ENCODE data around the gene LCN1. TPM values are rescaled to one million over a fixed set of nuclear protein-coding genes. Genes with fewer than 3 reads are reported as not detected.

Gene LCN1
- polyA plus RNA-seq, 3 donors: not detected

GRCh38 chr9:135559606-135560005 is 38.4 kb downstream of the LCN1 start:
- no peak for TF ChIP-seq CTCF (IDR thresholded peaks at IDR 0.05)
- H3K4me2 ChIP-seq (replicated peaks; ENCODE audit: extremely low read depth, low read length, poor library complexity, severe bottlenecking): no peak overlapping the region
- H3K4me3 ChIP-seq (replicated peaks in 1 of 3; ENCODE audit: low read depth in 2 of 3, low read length in 3 of 3): no peak overlapping the region
- H3K4me1 ChIP-seq (ENCODE audit: control insufficient read depth in 1 of 2, insufficient read depth in 2 of 2, low read length in 2 of 2): no peaks in the 10 kb centered on the region
- H3K9ac ChIP-seq (ENCODE audit: insufficient read depth, low read length, poor library complexity, severe bottlenecking): no peak overlapping the region
- intact Hi-C loops (cut with micrococcal nuclease): no loop called here
- no peaks in the 10 kb centered on the region for H3K36me3 ChIP-seq (replicated peaks in 1 of 2; ENCODE audit: control insufficient read depth in 1 of 2, insufficient read depth in 2 of 2, low read length in 2 of 2)
- H3K9me3 Mint-ChIP-seq: peaks cover 0 to 9% (median 2%) of the 10 kb centered on the region in 7 donors
- H3K27ac ChIP-seq (ENCODE audit: low read depth in 1 of 2, low read length in 2 of 2): no peak overlapping the region
- no peaks in the 10 kb centered on the region for H4K20me1 ChIP-seq (ENCODE audit: insufficient read depth, low read length)
- peaks cover under 1 to 13% (median 1%) of the 10 kb centered on the region in 3 donors for H3K27me3 Mint-ChIP-seq (ENCODE audit: low read depth in 3 of 3)
- 55% methylated on average over 9 of the region's 11 CpGs for WGBS (ENCODE audit: insufficient coverage)
- no peaks in the 10 kb centered on the region for H3K27me3 ChIP-seq (ENCODE audit: control insufficient read depth in 2 of 2, insufficient read depth in 2 of 2, low read length in 2 of 2)
- H2AFZ ChIP-seq (ENCODE audit: insufficient read depth, low read depth, low read length, poor library complexity, severe bottlenecking): no peak overlapping the region
- H3K36me3 Mint-ChIP-seq: no peaks in the 10 kb centered on the region
- no peaks in the 10 kb centered on the region for H3K4me1 Mint-ChIP-seq
- DNase-seq: no peak
- H3K79me2 ChIP-seq (ENCODE audit: insufficient read depth, low read length): no peaks in the 10 kb centered on the region
- H3K4me3 Mint-ChIP-seq: no peak overlapping the region
- no peaks in the 10 kb centered on the region for H3K9me3 ChIP-seq (replicated peaks in 1 of 2; ENCODE audit: control insufficient read depth in 1 of 2, insufficient read depth in 1 of 2, low read length in 2 of 2)
- no peak overlapping the region for H3K27ac Mint-ChIP-seq

GRCh38 chr9:135561391-135562234 is 40.4 kb downstream of the LCN1 start, which contains the start of gene PAEP:
TSS of gene PAEP (plus strand) at chr9:135561756.
- Histone ChIP-seq H4K20me1 (ENCODE audit: insufficient read depth, low read length) (no peaks in the 10 kb centered on the region), H3K9ac (ENCODE audit: insufficient read depth, low read length, poor library complexity, severe bottlenecking) (no peak within 1 kb of the TSS), H3K79me2 (ENCODE audit: insufficient read depth, low read length) (no peaks in the 10 kb centered on the region), H3K4me3 (replicated peaks in 1 of 3; ENCODE audit: low read depth in 2 of 3, low read length in 3 of 3) (no peak within 1 kb of the TSS), H3K27me3 (ENCODE audit: control insufficient read depth in 2 of 2, insufficient read depth in 2 of 2, low read length in 2 of 2) (no peaks in the 10 kb centered on the region), H3K4me2 (replicated peaks; ENCODE audit: extremely low read depth, low read length, poor library complexity, severe bottlenecking) (no peak within 1 kb of the TSS), H3K4me1 (ENCODE audit: control insufficient read depth in 1 of 2, insufficient read depth in 2 of 2, low read length in 2 of 2) (no peaks in the 10 kb centered on the region), H3K9me3 (replicated peaks in 1 of 2; ENCODE audit: control insufficient read depth in 1 of 2, insufficient read depth in 1 of 2, low read length in 2 of 2) (no peaks in the 10 kb centered on the region), H3K27ac (ENCODE audit: low read depth in 1 of 2, low read length in 2 of 2) (no peak within 1 kb of the TSS), H2AFZ (ENCODE audit: insufficient read depth, low read depth, low read length, poor library complexity, severe bottlenecking) (no peak within 1 kb of the TSS), H3K36me3 (replicated peaks in 1 of 2; ENCODE audit: control insufficient read depth in 1 of 2, insufficient read depth in 2 of 2, low read length in 2 of 2) (no peaks in the 10 kb centered on the region)
- 89% methylated on average over 15 of the region's 20 CpGs for WGBS (ENCODE audit: insufficient coverage)
- Mint-ChIP-seq H3K27ac (no peak within 1 kb of the TSS), H3K4me3 (no peak within 1 kb of the TSS), H3K27me3 (ENCODE audit: low read depth in 3 of 3) (peaks cover 1 to 10% (median 8%) of the 10 kb centered on the region in 3 donors), H3K9me3 (peaks cover 0 to 9% (median 2%) of the 10 kb centered on the region in 7 donors), H3K4me1 (no peaks in the 10 kb centered on the region), H3K36me3 (no peaks in the 10 kb centered on the region)
- intact Hi-C loops (cut with micrococcal nuclease): no loop called here
- no peak for TF ChIP-seq CTCF (IDR thresholded peaks at IDR 0.05)
- no peak for DNase-seq

Measured in CD14-positive monocyte (primary cell).